Measurements from ENCODE around the gene PNMA1. TPM values are rescaled to one million over a fixed set of nuclear protein-coding genes. Genes with fewer than 3 reads are reported as not detected.

The PNMA1 gene
- total and polyA plus RNA-seq, 9 of the 15 experiments (the other 6 are each of a cell fraction or from before 2014, with no cell fraction given): 1.7 to 26.4 (median 8.7) TPM

DNA sequence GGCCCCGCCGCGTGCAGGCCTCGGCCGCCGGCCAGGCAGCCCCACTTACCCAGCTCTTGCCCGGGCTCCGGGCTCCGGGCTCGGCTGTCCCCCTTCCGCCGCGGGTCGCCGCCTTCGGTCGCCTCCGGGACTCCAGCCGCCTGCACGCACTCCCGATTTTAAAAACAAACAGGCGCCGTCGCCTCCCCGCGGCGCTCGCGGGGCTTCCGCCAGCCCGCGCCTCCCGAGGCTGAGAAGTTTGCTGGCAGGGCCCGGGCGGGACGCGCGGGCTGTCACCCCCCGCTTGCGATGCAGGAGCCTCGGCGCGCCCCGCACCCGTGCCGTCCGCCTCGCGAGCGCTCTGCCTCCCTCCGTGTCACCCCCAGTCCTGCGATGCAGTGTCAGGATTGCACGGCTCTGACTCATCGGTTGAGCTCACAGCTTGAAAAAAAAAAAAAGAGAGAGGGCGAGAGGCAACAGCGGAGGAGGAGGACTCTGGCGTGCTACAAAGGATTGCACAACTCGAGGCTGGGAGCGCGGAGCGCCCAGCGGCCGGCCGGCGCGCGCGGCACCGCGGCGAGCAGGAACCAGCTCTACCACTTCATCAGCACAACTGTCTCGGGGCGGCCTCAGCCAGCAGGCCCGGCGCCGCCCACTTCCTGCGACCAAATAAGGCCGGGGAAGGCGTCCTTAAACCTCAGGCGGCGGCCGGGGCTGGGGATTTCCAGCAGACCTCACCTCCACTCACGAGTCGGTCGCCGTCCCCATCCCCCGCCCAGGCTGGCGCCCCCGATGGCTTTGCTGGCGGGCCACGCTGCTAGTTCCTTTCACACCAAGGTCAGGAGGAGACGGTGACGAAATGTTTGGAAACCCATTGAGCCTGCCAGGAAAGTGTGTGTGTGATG is 45.8 kb upstream of the PNMA1 start (continued):
- TF ChIP-seq, protein P1, sequence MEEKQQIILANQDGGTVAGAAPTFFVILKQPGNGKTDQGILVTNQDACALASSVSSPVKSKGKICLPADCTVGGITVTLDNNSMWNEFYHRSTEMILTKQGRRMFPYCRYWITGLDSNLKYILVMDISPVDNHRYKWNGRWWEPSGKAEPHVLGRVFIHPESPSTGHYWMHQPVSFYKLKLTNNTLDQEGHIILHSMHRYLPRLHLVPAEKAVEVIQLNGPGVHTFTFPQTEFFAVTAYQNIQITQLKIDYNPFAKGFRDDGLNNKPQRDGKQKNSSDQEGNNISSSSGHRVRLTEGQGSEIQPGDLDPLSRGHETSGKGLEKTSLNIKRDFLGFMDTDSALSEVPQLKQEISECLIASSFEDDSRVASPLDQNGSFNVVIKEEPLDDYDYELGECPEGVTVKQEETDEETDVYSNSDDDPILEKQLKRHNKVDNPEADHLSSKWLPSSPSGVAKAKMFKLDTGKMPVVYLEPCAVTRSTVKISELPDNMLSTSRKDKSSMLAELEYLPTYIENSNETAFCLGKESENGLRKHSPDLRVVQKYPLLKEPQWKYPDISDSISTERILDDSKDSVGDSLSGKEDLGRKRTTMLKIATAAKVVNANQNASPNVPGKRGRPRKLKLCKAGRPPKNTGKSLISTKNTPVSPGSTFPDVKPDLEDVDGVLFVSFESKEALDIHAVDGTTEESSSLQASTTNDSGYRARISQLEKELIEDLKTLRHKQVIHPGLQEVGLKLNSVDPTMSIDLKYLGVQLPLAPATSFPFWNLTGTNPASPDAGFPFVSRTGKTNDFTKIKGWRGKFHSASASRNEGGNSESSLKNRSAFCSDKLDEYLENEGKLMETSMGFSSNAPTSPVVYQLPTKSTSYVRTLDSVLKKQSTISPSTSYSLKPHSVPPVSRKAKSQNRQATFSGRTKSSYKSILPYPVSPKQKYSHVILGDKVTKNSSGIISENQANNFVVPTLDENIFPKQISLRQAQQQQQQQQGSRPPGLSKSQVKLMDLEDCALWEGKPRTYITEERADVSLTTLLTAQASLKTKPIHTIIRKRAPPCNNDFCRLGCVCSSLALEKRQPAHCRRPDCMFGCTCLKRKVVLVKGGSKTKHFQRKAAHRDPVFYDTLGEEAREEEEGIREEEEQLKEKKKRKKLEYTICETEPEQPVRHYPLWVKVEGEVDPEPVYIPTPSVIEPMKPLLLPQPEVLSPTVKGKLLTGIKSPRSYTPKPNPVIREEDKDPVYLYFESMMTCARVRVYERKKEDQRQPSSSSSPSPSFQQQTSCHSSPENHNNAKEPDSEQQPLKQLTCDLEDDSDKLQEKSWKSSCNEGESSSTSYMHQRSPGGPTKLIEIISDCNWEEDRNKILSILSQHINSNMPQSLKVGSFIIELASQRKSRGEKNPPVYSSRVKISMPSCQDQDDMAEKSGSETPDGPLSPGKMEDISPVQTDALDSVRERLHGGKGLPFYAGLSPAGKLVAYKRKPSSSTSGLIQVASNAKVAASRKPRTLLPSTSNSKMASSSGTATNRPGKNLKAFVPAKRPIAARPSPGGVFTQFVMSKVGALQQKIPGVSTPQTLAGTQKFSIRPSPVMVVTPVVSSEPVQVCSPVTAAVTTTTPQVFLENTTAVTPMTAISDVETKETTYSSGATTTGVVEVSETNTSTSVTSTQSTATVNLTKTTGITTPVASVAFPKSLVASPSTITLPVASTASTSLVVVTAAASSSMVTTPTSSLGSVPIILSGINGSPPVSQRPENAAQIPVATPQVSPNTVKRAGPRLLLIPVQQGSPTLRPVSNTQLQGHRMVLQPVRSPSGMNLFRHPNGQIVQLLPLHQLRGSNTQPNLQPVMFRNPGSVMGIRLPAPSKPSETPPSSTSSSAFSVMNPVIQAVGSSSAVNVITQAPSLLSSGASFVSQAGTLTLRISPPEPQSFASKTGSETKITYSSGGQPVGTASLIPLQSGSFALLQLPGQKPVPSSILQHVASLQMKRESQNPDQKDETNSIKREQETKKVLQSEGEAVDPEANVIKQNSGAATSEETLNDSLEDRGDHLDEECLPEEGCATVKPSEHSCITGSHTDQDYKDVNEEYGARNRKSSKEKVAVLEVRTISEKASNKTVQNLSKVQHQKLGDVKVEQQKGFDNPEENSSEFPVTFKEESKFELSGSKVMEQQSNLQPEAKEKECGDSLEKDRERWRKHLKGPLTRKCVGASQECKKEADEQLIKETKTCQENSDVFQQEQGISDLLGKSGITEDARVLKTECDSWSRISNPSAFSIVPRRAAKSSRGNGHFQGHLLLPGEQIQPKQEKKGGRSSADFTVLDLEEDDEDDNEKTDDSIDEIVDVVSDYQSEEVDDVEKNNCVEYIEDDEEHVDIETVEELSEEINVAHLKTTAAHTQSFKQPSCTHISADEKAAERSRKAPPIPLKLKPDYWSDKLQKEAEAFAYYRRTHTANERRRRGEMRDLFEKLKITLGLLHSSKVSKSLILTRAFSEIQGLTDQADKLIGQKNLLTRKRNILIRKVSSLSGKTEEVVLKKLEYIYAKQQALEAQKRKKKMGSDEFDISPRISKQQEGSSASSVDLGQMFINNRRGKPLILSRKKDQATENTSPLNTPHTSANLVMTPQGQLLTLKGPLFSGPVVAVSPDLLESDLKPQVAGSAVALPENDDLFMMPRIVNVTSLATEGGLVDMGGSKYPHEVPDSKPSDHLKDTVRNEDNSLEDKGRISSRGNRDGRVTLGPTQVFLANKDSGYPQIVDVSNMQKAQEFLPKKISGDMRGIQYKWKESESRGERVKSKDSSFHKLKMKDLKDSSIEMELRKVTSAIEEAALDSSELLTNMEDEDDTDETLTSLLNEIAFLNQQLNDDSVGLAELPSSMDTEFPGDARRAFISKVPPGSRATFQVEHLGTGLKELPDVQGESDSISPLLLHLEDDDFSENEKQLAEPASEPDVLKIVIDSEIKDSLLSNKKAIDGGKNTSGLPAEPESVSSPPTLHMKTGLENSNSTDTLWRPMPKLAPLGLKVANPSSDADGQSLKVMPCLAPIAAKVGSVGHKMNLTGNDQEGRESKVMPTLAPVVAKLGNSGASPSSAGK (IDR thresholded peaks at IDR 0.05): no peak
- TF ChIP-seq, protein P2, sequence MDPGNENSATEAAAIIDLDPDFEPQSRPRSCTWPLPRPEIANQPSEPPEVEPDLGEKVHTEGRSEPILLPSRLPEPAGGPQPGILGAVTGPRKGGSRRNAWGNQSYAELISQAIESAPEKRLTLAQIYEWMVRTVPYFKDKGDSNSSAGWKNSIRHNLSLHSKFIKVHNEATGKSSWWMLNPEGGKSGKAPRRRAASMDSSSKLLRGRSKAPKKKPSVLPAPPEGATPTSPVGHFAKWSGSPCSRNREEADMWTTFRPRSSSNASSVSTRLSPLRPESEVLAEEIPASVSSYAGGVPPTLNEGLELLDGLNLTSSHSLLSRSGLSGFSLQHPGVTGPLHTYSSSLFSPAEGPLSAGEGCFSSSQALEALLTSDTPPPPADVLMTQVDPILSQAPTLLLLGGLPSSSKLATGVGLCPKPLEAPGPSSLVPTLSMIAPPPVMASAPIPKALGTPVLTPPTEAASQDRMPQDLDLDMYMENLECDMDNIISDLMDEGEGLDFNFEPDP (CRISPR knock-in tag; IDR thresholded peaks at IDR 0.05): no peak
- TF ChIP-seq THRA (IDR thresholded peaks at IDR 0.05): no peak
- TF ChIP-seq XRCC3 (IDR thresholded peaks at IDR 0.05): no peak
- TF ChIP-seq SAFB (IDR thresholded peaks at IDR 0.05; ENCODE audit: borderline replicate concordance, low read depth, low read length): no peak
- TF ChIP-seq ZSCAN32 (CRISPR knock-in tag; IDR thresholded peaks at IDR 0.05): no peak
- TF ChIP-seq ZNF778 (CRISPR knock-in tag; IDR thresholded peaks at IDR 0.05): no peak
- no peak for TF ChIP-seq NR4A1 (CRISPR knock-in tag; IDR thresholded peaks at IDR 0.05)
- no peak for TF ChIP-seq NR4A1 (tag; IDR thresholded peaks at IDR 0.05)
